ENCODE data around the gene ADAMTS5.

Gene ADAMTS5

GRCh38 chr21:26965907-26966581, 844 bp downstream of the ADAMTS5 start:
- Histone ChIP-seq H3K4me1 (ENCODE audit: control insufficient read depth, insufficient read depth, low read length) (no peaks in the 10 kb centered on the region), H3K4me3 (ENCODE audit: insufficient read depth, low read depth, low read length) (peak overlapping the region; percentile 50), H3K9me3 (ENCODE audit: control insufficient read depth, low read length) (no peaks in the 10 kb centered on the region), H3K27me3 (ENCODE audit: control insufficient read depth, insufficient read depth, low read length, poor library complexity, severe bottlenecking) (peaks cover 46% of the 10 kb centered on the region), H3K27ac (ENCODE audit: insufficient read depth, low read depth, low read length, poor library complexity, severe bottlenecking) (no peak overlapping the region), H3K36me3 (ENCODE audit: control insufficient read depth, insufficient read depth, low read length) (no peaks in the 10 kb centered on the region)
- 1 to 3% methylated on average over 66 of the region's 66 CpGs for WGBS, 2 experiments

GRCh38 chr21:26965040-26965906, 1.6 kb downstream of the ADAMTS5 start:
- H3K27me3 ChIP-seq (ENCODE audit: control insufficient read depth, insufficient read depth, low read length, poor library complexity, severe bottlenecking): peaks cover 46% of the 10 kb centered on the region
- peak overlapping the region; percentile 50 for H3K4me3 ChIP-seq (ENCODE audit: insufficient read depth, low read depth, low read length)

GRCh38 chr21:26964170-26964778, 2.6 kb downstream of the ADAMTS5 start:
- H3K4me1 ChIP-seq (ENCODE audit: control insufficient read depth, insufficient read depth, low read length): no peaks in the 10 kb centered on the region
- H3K4me3 ChIP-seq (ENCODE audit: insufficient read depth, low read depth, low read length): no peak overlapping the region
- H3K9me3 ChIP-seq (ENCODE audit: control insufficient read depth, low read length): no peaks in the 10 kb centered on the region
- H3K27ac ChIP-seq (ENCODE audit: insufficient read depth, low read depth, low read length, poor library complexity, severe bottlenecking): no peak overlapping the region
- H3K27me3 ChIP-seq (ENCODE audit: control insufficient read depth, insufficient read depth, low read length, poor library complexity, severe bottlenecking): peaks cover 46% of the 10 kb centered on the region
- WGBS, 2 experiments: 91 to 94% methylated on average over 14 of the region's 14 CpGs
- H3K36me3 ChIP-seq (ENCODE audit: control insufficient read depth, insufficient read depth, low read length): no peaks in the 10 kb centered on the region

More at GRCh38 chr21:26965040-26965906, 1.6 kb downstream of the ADAMTS5 start:
- Histone ChIP-seq H3K36me3 (ENCODE audit: control insufficient read depth, insufficient read depth, low read length) (no peaks in the 10 kb centered on the region), H3K9me3 (ENCODE audit: control insufficient read depth, low read length) (no peaks in the 10 kb centered on the region), H3K27ac (ENCODE audit: insufficient read depth, low read depth, low read length, poor library complexity, severe bottlenecking) (no peak overlapping the region), H3K4me1 (ENCODE audit: control insufficient read depth, insufficient read depth, low read length) (no peaks in the 10 kb centered on the region)
- 31 to 32% methylated on average over 58 of the region's 58 CpGs for WGBS, 2 experiments

DNA sequence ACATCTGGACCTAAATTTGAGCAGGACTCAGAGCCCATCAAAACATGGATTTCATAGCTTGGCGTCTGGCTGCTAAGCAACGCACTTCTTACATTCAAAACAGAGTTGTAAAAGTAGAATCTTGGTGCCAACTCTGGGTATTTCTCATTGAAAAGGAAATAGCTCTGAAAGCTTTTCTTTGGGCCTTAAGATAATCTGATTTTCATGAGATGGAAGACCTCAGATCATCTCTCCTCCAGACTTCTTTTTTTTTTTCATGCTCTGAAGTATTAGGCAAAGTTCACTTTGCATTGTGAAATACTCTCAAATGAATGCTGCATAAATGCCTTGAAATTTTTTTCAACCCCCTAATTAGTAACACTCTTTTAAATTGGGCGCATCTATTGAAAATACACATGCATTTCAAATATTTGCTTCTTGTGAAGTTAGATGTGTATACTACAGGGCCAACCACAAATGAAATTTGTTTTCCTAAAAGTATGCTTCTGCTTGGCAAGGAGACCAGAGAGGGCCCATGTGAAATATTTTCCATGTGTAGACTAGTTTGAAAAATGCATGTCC, 4.2 kb downstream of the ADAMTS5 start:
- no peaks in the 10 kb centered on the region for H3K9me3 ChIP-seq (ENCODE audit: control insufficient read depth, low read length)
- 92 to 93% methylated on average over 2 to 3 of the region's 3 CpGs for WGBS, 2 experiments
- H3K4me1 ChIP-seq (ENCODE audit: control insufficient read depth, insufficient read depth, low read length): no peaks in the 10 kb centered on the region
- H3K27ac ChIP-seq (ENCODE audit: insufficient read depth, low read depth, low read length, poor library complexity, severe bottlenecking): no peak overlapping the region
- H3K4me3 ChIP-seq (ENCODE audit: insufficient read depth, low read depth, low read length): no peak overlapping the region
- H3K27me3 ChIP-seq (ENCODE audit: control insufficient read depth, insufficient read depth, low read length, poor library complexity, severe bottlenecking): peaks cover 32% of the 10 kb centered on the region
- no peaks in the 10 kb centered on the region for H3K36me3 ChIP-seq (ENCODE audit: control insufficient read depth, insufficient read depth, low read length)

DNA sequence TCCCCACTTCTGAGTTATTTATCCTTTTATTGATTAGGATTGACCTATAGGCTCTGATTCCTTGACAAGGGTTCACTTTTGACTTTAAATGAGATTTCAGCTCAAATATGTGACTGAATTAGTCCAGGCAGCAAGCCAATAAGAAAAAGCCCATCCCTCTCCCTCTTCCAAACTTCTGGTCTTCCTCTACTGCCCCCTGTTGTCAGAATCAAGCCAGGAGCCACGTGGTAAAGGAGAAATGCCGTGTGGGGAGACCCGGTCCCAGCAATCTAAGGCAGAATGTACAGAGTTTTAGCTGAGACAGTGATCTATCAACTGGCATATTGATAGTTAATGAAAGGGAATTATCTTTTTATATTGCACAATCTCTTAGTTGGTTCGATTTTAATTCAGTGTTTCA, 5.2 kb downstream of the ADAMTS5 start:
- WGBS, 2 experiments: 46 to 53% methylated on average over 4 of the region's 4 CpGs
- no peak overlapping the region for H3K4me3 ChIP-seq (ENCODE audit: insufficient read depth, low read depth, low read length)

DNA sequence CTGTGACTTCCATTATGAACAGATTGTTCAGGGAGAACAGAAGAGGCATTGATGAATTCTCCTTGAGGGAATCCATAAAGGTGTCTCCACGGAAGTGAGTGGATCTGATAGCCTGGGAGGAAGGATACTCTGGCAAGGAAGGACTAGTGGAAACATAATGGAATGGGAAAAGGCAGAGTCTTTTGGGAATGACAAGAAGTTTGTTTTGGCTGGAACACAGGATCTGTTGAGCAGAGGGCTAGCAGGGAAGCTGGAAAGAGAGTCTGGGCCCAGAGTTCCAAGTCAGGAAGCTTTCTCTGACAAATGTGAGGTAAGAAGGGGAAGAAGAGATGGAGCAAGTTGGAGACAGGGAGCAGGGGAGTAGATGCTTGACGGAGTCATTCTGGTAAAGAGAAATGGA, 8.1 kb downstream of the ADAMTS5 start:
- 88 to 91% methylated on average over 2 of the region's 2 CpGs for WGBS, 2 experiments
- no peaks in the 10 kb centered on the region for H3K36me3 ChIP-seq (ENCODE audit: control insufficient read depth, insufficient read depth, low read length)
- H3K4me1 ChIP-seq (ENCODE audit: control insufficient read depth, insufficient read depth, low read length): no peaks in the 10 kb centered on the region
- no peak overlapping the region for H3K4me3 ChIP-seq (ENCODE audit: insufficient read depth, low read depth, low read length)
- no peak overlapping the region for H3K27ac ChIP-seq (ENCODE audit: insufficient read depth, low read depth, low read length, poor library complexity, severe bottlenecking)
- no peaks in the 10 kb centered on the region for H3K27me3 ChIP-seq (ENCODE audit: control insufficient read depth, insufficient read depth, low read length, poor library complexity, severe bottlenecking)
- no peaks in the 10 kb centered on the region for H3K9me3 ChIP-seq (ENCODE audit: control insufficient read depth, low read length)

More for the DNA sequence above, 5.2 kb downstream of the ADAMTS5 start:
- H3K27me3 ChIP-seq (ENCODE audit: control insufficient read depth, insufficient read depth, low read length, poor library complexity, severe bottlenecking): peaks cover 22% of the 10 kb centered on the region
- H3K27ac ChIP-seq (ENCODE audit: insufficient read depth, low read depth, low read length, poor library complexity, severe bottlenecking): no peak overlapping the region
- no peaks in the 10 kb centered on the region for H3K36me3 ChIP-seq (ENCODE audit: control insufficient read depth, insufficient read depth, low read length)
- no peaks in the 10 kb centered on the region for H3K9me3 ChIP-seq (ENCODE audit: control insufficient read depth, low read length)
- no peaks in the 10 kb centered on the region for H3K4me1 ChIP-seq (ENCODE audit: control insufficient read depth, insufficient read depth, low read length)

- 95 to 100% methylated on average over 1 to 3 of the region's 3 CpGs for WGBS, 2 experiments
- Histone ChIP-seq H3K9me3 (ENCODE audit: control insufficient read depth, low read length) (no peaks in the 10 kb centered on the region), H3K27ac (ENCODE audit: insufficient read depth, low read depth, low read length, poor library complexity, severe bottlenecking) (no peak overlapping the region), H3K4me1 (ENCODE audit: control insufficient read depth, insufficient read depth, low read length) (peaks cover 6% of the 10 kb centered on the region), H3K36me3 (ENCODE audit: control insufficient read depth, insufficient read depth, low read length) (no peaks in the 10 kb centered on the region), H3K27me3 (ENCODE audit: control insufficient read depth, insufficient read depth, low read length, poor library complexity, severe bottlenecking) (no peaks in the 10 kb centered on the region), H3K4me3 (ENCODE audit: insufficient read depth, low read depth, low read length) (no peak overlapping the region)
Measured at GRCh38 chr21:26956813-26957212, 10.1 kb downstream of the ADAMTS5 start.

DNA sequence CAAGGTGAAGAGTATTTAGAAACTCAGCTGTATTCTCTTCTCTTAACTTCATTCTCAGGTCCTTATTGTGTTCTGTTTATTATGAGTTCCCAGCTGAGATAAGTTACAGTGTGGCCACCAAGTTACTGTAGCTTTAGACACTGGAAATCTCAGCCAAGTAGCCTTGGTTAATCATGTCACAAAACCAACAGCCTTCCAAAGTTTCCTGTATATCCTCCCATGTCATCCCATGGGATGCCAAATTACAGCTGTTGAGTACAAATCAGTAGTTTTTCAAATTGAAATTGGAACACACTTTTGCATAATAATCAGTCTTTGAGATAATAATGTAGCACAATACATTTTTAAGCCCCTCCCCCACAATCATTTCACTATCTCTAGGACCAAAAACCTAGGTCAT, 10.7 kb downstream of the ADAMTS5 start:
- H3K27me3 ChIP-seq (ENCODE audit: control insufficient read depth, insufficient read depth, low read length, poor library complexity, severe bottlenecking): no peaks in the 10 kb centered on the region
- H3K9me3 ChIP-seq (ENCODE audit: control insufficient read depth, low read length): no peaks in the 10 kb centered on the region
- H3K27ac ChIP-seq (ENCODE audit: insufficient read depth, low read depth, low read length, poor library complexity, severe bottlenecking): no peak overlapping the region
- peaks cover 6% of the 10 kb centered on the region for H3K4me1 ChIP-seq (ENCODE audit: control insufficient read depth, insufficient read depth, low read length)
- H3K36me3 ChIP-seq (ENCODE audit: control insufficient read depth, insufficient read depth, low read length): no peaks in the 10 kb centered on the region
- H3K4me3 ChIP-seq (ENCODE audit: insufficient read depth, low read depth, low read length): no peak overlapping the region

DNA sequence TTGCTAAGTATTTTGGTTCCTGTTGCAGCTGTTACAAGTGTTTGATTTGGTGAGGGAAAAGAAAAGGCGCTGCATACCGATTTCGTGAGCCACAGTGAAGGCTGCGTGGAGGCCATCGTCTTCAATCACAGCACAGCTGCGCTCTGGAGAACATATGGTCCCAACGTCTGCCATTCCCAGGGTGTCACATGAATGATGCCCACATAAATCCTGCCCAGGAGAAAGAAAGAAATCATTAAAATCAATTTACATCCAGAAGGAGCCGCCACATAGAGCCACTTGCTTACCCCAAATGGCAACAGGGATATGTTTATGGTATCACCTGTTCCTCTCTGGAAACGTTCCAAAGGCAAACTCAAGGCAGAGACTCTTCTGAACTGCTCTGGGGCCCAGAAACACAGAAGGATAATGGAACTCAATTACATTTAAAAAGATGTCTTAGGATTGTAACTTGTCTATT, 12.2 kb downstream of the ADAMTS5 start:
- Histone ChIP-seq H3K4me3 (ENCODE audit: insufficient read depth, low read depth, low read length) (no peak overlapping the region), H3K36me3 (ENCODE audit: control insufficient read depth, insufficient read depth, low read length) (no peaks in the 10 kb centered on the region), H3K9me3 (ENCODE audit: control insufficient read depth, low read length) (no peaks in the 10 kb centered on the region), H3K27ac (ENCODE audit: insufficient read depth, low read depth, low read length, poor library complexity, severe bottlenecking) (no peak overlapping the region), H3K4me1 (ENCODE audit: control insufficient read depth, insufficient read depth, low read length) (peaks cover 6% of the 10 kb centered on the region), H3K27me3 (ENCODE audit: control insufficient read depth, insufficient read depth, low read length, poor library complexity, severe bottlenecking) (no peaks in the 10 kb centered on the region)
- WGBS, 2 experiments: 92 to 95% methylated on average over 9 of the region's 9 CpGs

All from ectodermal cell (in vitro differentiated cells).